22Rv1 (cell line): ENCODE data around the gene L3MBTL4.
"Not testable (repeated sequence)": the region's sequence is repeated elsewhere in the genome, so short reads cannot be mapped to it uniquely, and the experiment has no call there.

Experiments
- H3K27ac ChIP-seq: fragments of 450-650 bp; 2 replicates; pipeline ENCODE4 v1.5.1; 2017
- CTCF ChIP-seq: fragments of 450-650 bp; IDR thresholded peaks from 2 replicates; pipeline ENCODE4 v1.5.1; 2017; ENCODE audit warnings: mild to moderate bottlenecking
- ZFX ChIP-seq: fragments of 450-650 bp; IDR thresholded peaks from 2 replicates; pipeline ENCODE4 v1.6.1; 2017; ENCODE audit warnings: antibody characterized with exemption, borderline replicate concordance

L3MBTL4 gene

DNA sequence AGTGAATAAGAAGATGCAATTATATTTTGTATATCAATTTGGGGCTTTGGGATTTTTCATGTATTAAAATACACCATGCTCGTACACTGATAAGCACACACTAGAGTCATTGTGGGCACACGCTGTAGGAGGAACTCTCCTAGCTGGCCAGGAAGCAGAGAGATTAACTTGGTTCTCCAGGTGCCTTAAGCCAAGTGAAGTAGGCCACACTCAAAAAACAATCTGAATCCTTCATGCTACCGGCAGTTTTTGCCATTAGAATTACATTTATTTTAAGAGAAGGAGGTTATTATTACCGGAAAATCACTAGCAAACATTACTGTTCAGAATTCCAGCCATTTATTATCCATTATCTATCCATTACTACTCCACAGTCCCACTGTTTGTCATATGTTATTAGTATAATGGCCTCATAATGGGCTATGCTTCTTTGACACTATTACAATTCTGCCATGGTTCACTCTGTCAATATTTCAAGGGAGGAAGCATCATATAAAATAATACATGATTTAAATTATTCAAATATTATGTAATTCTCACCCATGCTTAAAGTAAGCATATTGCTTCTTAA, 214.4 kb downstream of the L3MBTL4 start:
- TF ChIP-seq ZFX (no peak), CTCF (no peak)
- no peak overlapping the region for H3K27ac ChIP-seq

GRCh38 chr18:6199777-6200176, 214.9 kb downstream of the L3MBTL4 start:
- H3K27ac ChIP-seq = no peak overlapping the region
- TF ChIP-seq CTCF (no peak), ZFX (no peak)

GRCh38 chr18:6198585-6198984, 216.1 kb downstream of the L3MBTL4 start:
- H3K27ac ChIP-seq = no peak overlapping the region
- TF ChIP-seq CTCF (no peak), ZFX (no peak)

DNA sequence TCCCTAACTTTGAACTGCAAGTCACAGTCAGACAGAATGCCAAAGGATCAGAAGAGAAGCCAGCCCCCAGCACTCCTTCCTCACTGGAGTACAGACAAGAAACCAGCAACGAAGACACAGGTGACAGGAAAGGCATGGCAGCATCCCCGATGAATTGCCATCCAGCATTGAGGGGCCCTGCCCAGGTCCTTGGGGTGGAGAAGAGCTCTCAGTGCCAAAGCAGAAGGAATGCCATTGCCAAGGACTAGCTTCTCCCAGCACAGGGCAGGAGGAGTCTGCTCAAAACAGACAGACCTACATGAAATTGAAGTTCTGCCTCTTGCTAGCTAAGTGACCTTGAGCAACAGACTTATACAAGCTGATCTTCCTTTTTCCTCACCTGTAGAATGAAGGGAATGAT, 220.1 kb downstream of the L3MBTL4 start:
- TF ChIP-seq CTCF (no peak), ZFX (no peak)

DNA sequence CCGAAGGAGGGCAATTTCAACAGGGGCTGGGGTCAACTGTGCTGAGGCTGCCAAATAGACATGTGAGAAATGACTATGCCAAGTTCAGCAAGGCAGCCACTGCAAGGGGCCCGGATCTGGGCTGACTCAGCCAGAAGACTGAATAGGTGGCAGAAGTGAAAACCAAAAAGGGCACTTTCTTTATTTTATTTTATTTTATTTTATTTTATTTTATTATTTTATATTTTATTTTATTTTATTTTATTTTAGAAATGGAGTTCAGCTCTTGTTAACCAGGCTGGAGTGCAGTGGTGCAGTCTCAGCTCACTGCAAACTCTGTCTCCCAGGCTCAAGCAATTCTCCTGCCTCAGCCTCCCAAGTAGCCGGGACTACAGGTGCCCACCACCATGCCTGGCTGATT, 228.9 kb downstream of the L3MBTL4 start:
- not testable (repeated sequence) for H3K27ac ChIP-seq

More for the DNA sequence above, 220.1 kb downstream of the L3MBTL4 start:
- no peak overlapping the region for H3K27ac ChIP-seq

DNA sequence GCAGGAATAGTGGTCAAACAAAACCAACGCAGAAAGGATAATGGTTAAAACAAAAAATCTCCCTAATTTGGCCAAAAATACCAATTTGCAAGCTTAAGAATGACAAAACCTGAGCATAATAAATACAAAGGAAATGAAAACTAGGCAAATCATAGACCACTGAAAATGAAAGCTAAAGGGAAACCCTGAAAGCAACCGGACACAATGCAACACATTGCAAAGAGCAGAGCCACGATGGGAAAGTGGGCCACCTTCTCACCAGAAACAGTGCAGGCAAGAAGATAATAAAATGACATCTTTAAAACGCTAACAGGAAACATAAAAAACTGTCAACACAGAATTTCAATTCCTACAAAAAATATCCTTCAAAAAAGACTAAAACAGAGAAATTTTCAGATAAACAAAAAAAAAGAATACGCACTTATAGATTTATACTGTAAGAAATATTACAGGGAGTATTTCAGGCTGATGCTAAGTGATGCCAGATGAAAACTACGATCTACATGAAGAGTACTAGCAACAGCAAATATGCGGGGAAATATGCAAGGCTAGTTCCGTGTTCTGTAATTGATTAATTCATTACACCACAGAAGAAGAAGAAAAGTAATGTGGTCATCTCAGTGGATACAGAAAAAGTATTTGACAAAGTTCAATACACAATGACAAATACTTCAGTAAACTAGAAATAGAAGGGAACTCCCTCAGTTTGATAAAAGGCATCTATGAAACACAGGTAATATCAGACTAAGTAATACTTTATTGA, 239.5 kb downstream of the L3MBTL4 start:
- no peak for TF ChIP-seq CTCF
- no peak for TF ChIP-seq ZFX
- H3K27ac ChIP-seq = no peak overlapping the region

DNA sequence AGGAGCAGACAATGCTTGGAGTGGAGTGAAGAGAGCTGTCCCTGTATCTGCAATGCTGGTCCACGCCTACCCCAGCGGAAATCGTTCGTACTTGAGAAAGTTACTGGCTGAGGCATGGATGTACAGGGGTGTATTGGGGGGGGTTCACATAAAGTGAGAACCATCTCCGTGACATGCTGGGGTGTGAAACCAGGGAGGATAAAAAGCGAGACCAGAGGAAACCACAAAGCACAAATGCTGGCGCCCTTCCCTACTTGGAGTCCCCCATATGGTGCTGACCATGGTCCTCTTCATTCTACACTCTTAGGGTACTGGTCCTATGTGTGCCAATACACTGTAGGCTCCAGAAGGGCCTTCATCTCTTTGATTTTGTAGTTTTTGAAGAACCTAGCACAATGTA, 244.1 kb downstream of the L3MBTL4 start:
- TF ChIP-seq ZFX = no peak
- TF ChIP-seq CTCF = no peak
- no peak overlapping the region for H3K27ac ChIP-seq
